HEK293 (cell line): ENCODE measurements around the gene RABL3.

Source experiments
- CTCF ChIA-PET: fragments of 350-600 bp; formaldehyde crosslinking; extraction: SDS; loops from one replicate; lab custom pipeline; 2021; ENCODE audit warnings: antibody characterized with exemption; lab: Yijun Ruan, JAX
- POLR2A ChIA-PET: fragments of 300-600 bp; formaldehyde crosslinking; extraction: SDS; loops from one replicate; lab custom pipeline; 2020; ENCODE audit warnings: antibody characterized with exemption, inconsistent platforms; lab: Yijun Ruan, JAX
- H3K27ac ChIP-seq: fragments of 200-500 bp; sonication (Bioruptor generic); 2 replicates; pipeline ENCODE4 v1.5.1; 2014; ENCODE audit warnings: low read depth, low read length, control low read depth, inconsistent platforms; ENCODE audit errors: extremely low read depth
- H3K36me3 ChIP-seq, 2 experiments: fragments of 200-500 bp in 1 of 2; sonication (Bioruptor generic) in 1 of 2; 1 replicate in 1 of 2; 2 replicates in 1 of 2; pipeline ENCODE4 v1.5.1; 2014 to 2017; ENCODE audit warnings: inconsistent platforms in 2 of 2, low read length in 2 of 2; ENCODE audit not compliant: control insufficient read depth in 2 of 2, insufficient read depth in 1 of 2
- H3K4me1 ChIP-seq: fragments of 200-500 bp; sonication (Bioruptor generic); 2 replicates; pipeline ENCODE4 v1.5.1; 2014; ENCODE audit warnings: mild to moderate bottlenecking, low read length, inconsistent platforms; ENCODE audit not compliant: control insufficient read depth, insufficient read depth
- H3K4me3 ChIP-seq: 2 replicates; pipeline ENCODE4 v1.5.1; 2011; ENCODE audit warnings: low read depth, mild to moderate bottlenecking, control low read depth, low read length, moderate library complexity
- H3K9me3 ChIP-seq: fragments of 200-500 bp; sonication (Bioruptor generic); 2 replicates; pipeline ENCODE4 v1.5.1; 2014; ENCODE audit warnings: low read depth, low read length, inconsistent platforms; ENCODE audit not compliant: control insufficient read depth, insufficient read depth
- BCL11B ChIP-seq: fragments of 450-650 bp; formaldehyde crosslinking; IDR thresholded peaks from 2 replicates; pipeline ENCODE4 v1.5.1; 2016; ENCODE audit warnings: low read depth, missing biosample characterization, missing genetic modification characterization
- GLIS2 ChIP-seq: fragments of 450-650 bp; formaldehyde crosslinking; IDR thresholded peaks from 2 replicates; pipeline ENCODE4 v1.5.1; 2016; ENCODE audit warnings: missing biosample characterization, missing genetic modification characterization
- HOXA7 ChIP-seq: sonication (generic); formaldehyde crosslinking; IDR thresholded peaks from 2 replicates; pipeline ENCODE4 v1.8.1; 2022; ENCODE audit warnings: missing genetic modification reagents, borderline replicate concordance
- OVOL3 ChIP-seq: fragments of 450-650 bp; formaldehyde crosslinking; IDR thresholded peaks from 2 replicates; pipeline ENCODE4 v1.5.1; 2016; ENCODE audit warnings: missing biosample characterization, missing genetic modification characterization
- PRDM6 ChIP-seq: fragments of 450-650 bp; formaldehyde crosslinking; IDR thresholded peaks from 2 replicates; pipeline ENCODE4 v1.5.1; 2017; ENCODE audit warnings: missing biosample characterization, missing genetic modification characterization
- ZBTB20 ChIP-seq: fragments of 450-650 bp; formaldehyde crosslinking; IDR thresholded peaks from 2 replicates; pipeline ENCODE4 v1.5.1; 2016; ENCODE audit warnings: missing biosample characterization, missing genetic modification characterization
- ZBTB8A ChIP-seq: fragments of 450-650 bp; formaldehyde crosslinking; IDR thresholded peaks from 2 replicates; pipeline ENCODE4 v1.5.1; 2016; ENCODE audit warnings: missing biosample characterization, missing genetic modification characterization
- ZNF18 ChIP-seq: fragments of 450-650 bp; formaldehyde crosslinking; IDR thresholded peaks from 2 replicates; pipeline ENCODE4 v1.5.1; 2016; ENCODE audit warnings: missing biosample characterization, missing genetic modification characterization
- ZNF221 ChIP-seq: fragments of 450-650 bp; formaldehyde crosslinking; IDR thresholded peaks from 2 replicates; pipeline ENCODE4 v1.5.1; 2017; ENCODE audit warnings: missing biosample characterization, missing genetic modification characterization, borderline replicate concordance
- ZNF433 ChIP-seq: fragments of 450-650 bp; formaldehyde crosslinking; IDR thresholded peaks from 2 replicates; pipeline ENCODE4 v1.5.1; 2016; ENCODE audit warnings: missing biosample characterization, missing genetic modification characterization, low read depth
- ZNF555 ChIP-seq: fragments of 450-650 bp; formaldehyde crosslinking; conservative IDR thresholded peaks from 2 replicates; pipeline ENCODE4 v1.5.1; 2017; ENCODE audit warnings: missing biosample characterization, mild to moderate bottlenecking, missing genetic modification characterization, inconsistent platforms
- ZNF561 ChIP-seq: fragments of 450-650 bp; IDR thresholded peaks from 2 replicates; pipeline ENCODE4 v1.5.1; 2018; ENCODE audit warnings: missing biosample characterization, missing genetic modification characterization, borderline replicate concordance
- ZNF610 ChIP-seq: fragments of 450-650 bp; formaldehyde crosslinking; IDR thresholded peaks from 2 replicates; pipeline ENCODE4 v1.5.1; 2016; ENCODE audit warnings: missing biosample characterization, missing genetic modification characterization, borderline replicate concordance
- ZNF670 ChIP-seq: fragments of 450-650 bp; formaldehyde crosslinking; IDR thresholded peaks from 2 replicates; pipeline ENCODE4 v1.5.1; 2016; ENCODE audit warnings: missing biosample characterization, missing genetic modification characterization, low read depth
- ZNF768 ChIP-seq: fragments of 450-650 bp; formaldehyde crosslinking; IDR thresholded peaks from 2 replicates; pipeline ENCODE4 v1.5.1; 2018; ENCODE audit warnings: missing biosample characterization, mild to moderate bottlenecking, missing genetic modification characterization
- ZNF791 ChIP-seq: fragments of 450-650 bp; formaldehyde crosslinking; IDR thresholded peaks from 2 replicates; pipeline ENCODE4 v1.5.1; 2016; ENCODE audit warnings: missing biosample characterization, missing genetic modification characterization
- ZNF830 ChIP-seq: fragments of 450-650 bp; IDR thresholded peaks from 2 replicates; pipeline ENCODE4 v1.5.0; 2018; ENCODE audit warnings: missing biosample characterization, missing genetic modification characterization, low read depth, mild to moderate bottlenecking, moderate library complexity
- ZSCAN5A ChIP-seq: fragments of 450-650 bp; formaldehyde crosslinking; IDR thresholded peaks from 2 replicates; pipeline ENCODE4 v1.5.1; 2016; ENCODE audit warnings: missing biosample characterization, missing genetic modification characterization
- TF ChIP-seq, protein P1 (sequence below): fragments of 450-650 bp; formaldehyde crosslinking; IDR thresholded peaks from 2 replicates; pipeline ENCODE4 v1.5.1; 2016; ENCODE audit warnings: missing biosample characterization, missing genetic modification characterization

RABL3 gene

GRCh38 chr3:120765830-120766493 is 23.6 kb upstream of the RABL3 start (continued):
- TF ChIP-seq, protein P1, sequence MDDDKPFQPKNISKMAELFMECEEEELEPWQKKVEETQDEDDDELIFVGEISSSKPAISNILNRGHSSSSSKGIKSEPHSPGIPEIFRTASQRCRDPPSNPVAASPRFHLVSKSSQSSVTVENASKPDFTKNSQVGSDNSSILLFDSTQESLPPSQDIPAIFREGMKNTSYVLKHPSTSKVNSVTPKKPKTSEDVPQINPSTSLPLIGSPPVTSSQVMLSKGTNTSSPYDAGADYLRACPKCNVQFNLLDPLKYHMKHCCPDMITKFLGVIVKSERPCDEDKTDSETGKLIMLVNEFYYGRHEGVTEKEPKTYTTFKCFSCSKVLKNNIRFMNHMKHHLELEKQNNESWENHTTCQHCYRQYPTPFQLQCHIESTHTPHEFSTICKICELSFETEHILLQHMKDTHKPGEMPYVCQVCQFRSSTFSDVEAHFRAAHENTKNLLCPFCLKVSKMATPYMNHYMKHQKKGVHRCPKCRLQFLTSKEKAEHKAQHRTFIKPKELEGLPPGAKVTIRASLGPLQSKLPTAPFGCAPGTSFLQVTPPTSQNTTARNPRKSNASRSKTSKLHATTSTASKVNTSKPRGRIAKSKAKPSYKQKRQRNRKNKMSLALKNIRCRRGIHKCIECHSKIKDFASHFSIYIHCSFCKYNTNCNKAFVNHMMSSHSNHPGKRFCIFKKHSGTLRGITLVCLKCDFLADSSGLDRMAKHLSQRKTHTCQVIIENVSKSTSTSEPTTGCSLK: no peak
- TF ChIP-seq ZNF768 (tag by site-specific recombination): no peak

GRCh38 chr3:120764206-120764605 is 21.9 kb upstream of the RABL3 start:
- CTCF ChIA-PET: interaction anchor here (0.6 to 3.3 kb wide), 2 partner anchors 30 to 143 kb away, joined by 3 to 13 read pairs; no protein-coding TSS in a partner anchor
- no peak overlapping the region for H3K27ac ChIP-seq
- no peaks in the 10 kb centered on the region for H3K36me3 ChIP-seq
- POLR2A ChIA-PET: no interaction called here
- no peak overlapping the region for H3K4me3 ChIP-seq
- TF ChIP-seq ZNF830 (tag by site-specific recombination): no peak
- TF ChIP-seq ZBTB8A (tag by site-specific recombination): no peak
- H3K4me1 ChIP-seq: peaks cover 19% of the 10 kb centered on the region
- no peaks in the 10 kb centered on the region for H3K9me3 ChIP-seq

GRCh38 chr3:120763601-120764000 is 21.3 kb upstream of the RABL3 start:
- no peaks in the 10 kb centered on the region for H3K9me3 ChIP-seq

DNA sequence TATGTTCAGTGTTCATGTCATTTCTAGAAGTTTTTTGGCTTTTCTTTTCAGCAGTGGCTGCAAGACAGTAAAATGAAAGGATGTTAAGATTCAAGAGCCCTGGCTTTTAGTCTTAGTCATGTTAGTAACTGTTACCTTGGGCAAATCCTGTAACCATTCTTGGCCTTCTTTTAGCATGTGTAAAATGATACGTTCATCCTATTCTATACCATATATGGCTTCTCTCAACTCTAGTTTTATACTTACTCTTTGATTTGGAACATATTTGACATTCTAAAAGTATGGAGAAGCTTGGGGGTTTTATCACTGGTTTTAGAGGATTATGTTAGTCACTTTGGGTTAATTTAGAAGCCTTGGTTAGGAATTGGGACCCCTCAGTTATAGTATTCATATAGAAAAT is 20.3 kb upstream of the RABL3 start:
- ChIA-PET POLR2A (no interaction called here), CTCF (no interaction called here)
- Histone ChIP-seq H3K36me3 (no peaks in the 10 kb centered on the region), H3K4me1 (peaks cover 19% of the 10 kb centered on the region), H3K4me3 (no peak overlapping the region), H3K27ac (no peak overlapping the region), H3K9me3 (no peaks in the 10 kb centered on the region)
- TF ChIP-seq OVOL3: no peak
- TF ChIP-seq ZNF18 (tag by site-specific recombination): no peak
- no peak for TF ChIP-seq ZNF555 (tag by site-specific recombination)
- no peak for TF ChIP-seq ZNF561 (tag by site-specific recombination)
- no peak for TF ChIP-seq BCL11B (tag by site-specific recombination)
- no peak for TF ChIP-seq GLIS2 (tag by site-specific recombination)
- no peak for TF ChIP-seq ZNF433 (tag by site-specific recombination)
- TF ChIP-seq ZNF610 (tag by site-specific recombination): no peak
- no peak for TF ChIP-seq ZBTB20 (tag by site-specific recombination)
- no peak for TF ChIP-seq HOXA7 (CRISPR knock-in tag)
- TF ChIP-seq ZNF791 (tag by site-specific recombination): no peak
- no peak for TF ChIP-seq ZNF221 (tag by site-specific recombination)
- no peak for TF ChIP-seq ZNF670 (tag by site-specific recombination)

More at GRCh38 chr3:120763601-120764000, 21.3 kb upstream of the RABL3 start:
- ChIA-PET POLR2A (no interaction called here), CTCF (interaction anchor here (3.3 kb wide), 1 partner anchor 31 kb away, joined by 13 read pairs; no protein-coding TSS in a partner anchor)
- Histone ChIP-seq H3K4me1 (peaks cover 19% of the 10 kb centered on the region), H3K27ac (no peak overlapping the region), H3K4me3 (no peak overlapping the region), H3K36me3 (no peaks in the 10 kb centered on the region)
- 0 out of 2 replicates have a peak, but pooled peaks have one; percentile 14 for TF ChIP-seq PRDM6 (tag by site-specific recombination)
- TF ChIP-seq ZSCAN5A: no peak
